Stimulated activated CD8-positive, alpha-beta memory T cell treated with anti-CD3 and anti-CD28 coated beads, Interleukin-4, amount 100 ng/mL, for 48 hours (primary cell): ENCODE data around the gene BSND.

Source experiments
- DNase-seq: peaks from one replicate; pipeline ENCODE4 v3.0.0-alpha.2; 2020

BSND gene

GRCh38 chr1:54976747-54977146 lies 22.0 kb upstream of the BSND start:
- DNase-seq, result no peak

GRCh38 chr1:54977533-54978297 lies 21.0 kb upstream of the BSND start:
- DNase-seq, result no peak

GRCh38 chr1:54978528-54979326 lies 20.0 kb upstream of the BSND start:
- no peak for DNase-seq

GRCh38 chr1:54979327-54979891 lies 19.3 kb upstream of the BSND start:
- DNase-seq, result no peak

GRCh38 chr1:54980046-54980527 lies 18.6 kb upstream of the BSND start:
- DNase-seq, result no peak

GRCh38 chr1:54980528-54981241 lies 18.0 kb upstream of the BSND start, which contains the start of gene TMEM61:
TSS of gene TMEM61 (plus strand) at chr1:54980628. CDS start at chr1:54981066, 438 bp downstream.
- DNase-seq, result no peak

GRCh38 chr1:54981466-54981865 lies 17.3 kb upstream of the BSND start:
- no peak for DNase-seq

GRCh38 chr1:54982739-54983138 lies 16.0 kb upstream of the BSND start:
- DNase-seq, result no peak

GRCh38 chr1:54984131-54984842 lies 14.4 kb upstream of the BSND start:
- no peak for DNase-seq

GRCh38 chr1:54985556-54985955 lies 13.2 kb upstream of the BSND start:
- DNase-seq, result no peak

- DNase-seq, result no peak
These were observed 12.7 kb upstream of the BSND start for GRCh38 chr1:54986025-54986424.

- DNase-seq, result no peak
These were observed 12.2 kb upstream of the BSND start for GRCh38 chr1:54986533-54986932.

- DNase-seq, result no peak
These were observed 11.3 kb upstream of the BSND start for GRCh38 chr1:54987427-54987826.

- DNase-seq, result no peak
These were observed 10.6 kb upstream of the BSND start for GRCh38 chr1:54987919-54988705.

GRCh38 chr1:54988975-54989374 lies 9.8 kb upstream of the BSND start:
- no peak for DNase-seq

- DNase-seq, result no peak
These were observed 9.3 kb upstream of the BSND start for GRCh38 chr1:54989473-54989872.

GRCh38 chr1:54989968-54990810 lies 8.5 kb upstream of the BSND start:
- DNase-seq, result no peak

GRCh38 chr1:54990916-54991315 lies 7.8 kb upstream of the BSND start:
- DNase-seq, result no peak

- no peak for DNase-seq
These were observed 6.8 kb upstream of the BSND start for GRCh38 chr1:54991939-54992338.

GRCh38 chr1:54993140-54993539 lies 5.6 kb upstream of the BSND start:
- DNase-seq, result no peak
